Kidney tubule cell (primary cell): ENCODE data around the gene C18orf32.
"Not testable (repeated sequence)": the region's sequence is repeated elsewhere in the genome, so short reads cannot be mapped to it uniquely, and the experiment has no call there.

Experiments used
- DNase-seq: peaks from one replicate; pipeline ENCODE4 v3.0.0-alpha.2; 2018; ENCODE audit warnings: low spot score

Gene C18orf32

DNA sequence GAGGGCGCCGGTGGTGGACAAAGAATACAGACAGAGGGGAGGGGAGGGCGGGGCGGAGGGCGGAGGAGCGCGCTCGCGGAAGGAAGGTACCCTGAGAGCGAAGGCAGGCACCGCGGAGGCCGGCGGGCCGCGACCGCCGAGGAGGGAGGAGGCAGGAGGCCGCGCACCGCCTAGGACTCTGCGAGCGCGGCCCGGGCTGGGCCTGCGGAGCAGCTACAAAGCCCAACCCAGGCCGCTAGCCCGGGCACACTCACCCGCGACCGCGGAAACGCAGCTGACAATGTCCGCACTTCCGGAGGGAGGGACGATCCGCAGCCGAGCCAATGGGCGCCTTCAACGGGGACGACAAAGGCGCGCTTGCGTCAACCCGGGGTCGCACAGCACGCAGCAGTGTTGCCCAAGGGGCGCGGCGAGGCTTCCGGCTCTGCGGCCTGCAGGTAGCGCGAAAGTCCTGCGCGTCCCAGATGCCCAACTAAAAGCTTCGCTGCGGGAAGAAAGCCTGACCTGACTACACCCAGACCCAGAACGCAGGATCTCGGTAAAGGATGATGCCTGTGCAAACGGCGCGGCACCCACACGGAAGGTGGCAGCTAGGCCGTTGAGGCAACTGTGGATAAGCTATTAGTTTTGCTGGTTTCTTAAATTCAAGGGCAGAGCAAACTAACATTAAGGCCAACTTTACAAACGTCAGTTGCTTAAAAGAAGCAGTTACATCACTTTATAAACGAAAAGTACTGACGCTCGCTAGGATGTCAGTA lies at the start of gene C18orf32:
Gene C18orf32 (minus strand): TSS at position 282 of the 758 bp plus-strand sequence. CDS start 3,486 bp downstream, outside the sequence.
- peak; percentile 95 for DNase-seq

DNA sequence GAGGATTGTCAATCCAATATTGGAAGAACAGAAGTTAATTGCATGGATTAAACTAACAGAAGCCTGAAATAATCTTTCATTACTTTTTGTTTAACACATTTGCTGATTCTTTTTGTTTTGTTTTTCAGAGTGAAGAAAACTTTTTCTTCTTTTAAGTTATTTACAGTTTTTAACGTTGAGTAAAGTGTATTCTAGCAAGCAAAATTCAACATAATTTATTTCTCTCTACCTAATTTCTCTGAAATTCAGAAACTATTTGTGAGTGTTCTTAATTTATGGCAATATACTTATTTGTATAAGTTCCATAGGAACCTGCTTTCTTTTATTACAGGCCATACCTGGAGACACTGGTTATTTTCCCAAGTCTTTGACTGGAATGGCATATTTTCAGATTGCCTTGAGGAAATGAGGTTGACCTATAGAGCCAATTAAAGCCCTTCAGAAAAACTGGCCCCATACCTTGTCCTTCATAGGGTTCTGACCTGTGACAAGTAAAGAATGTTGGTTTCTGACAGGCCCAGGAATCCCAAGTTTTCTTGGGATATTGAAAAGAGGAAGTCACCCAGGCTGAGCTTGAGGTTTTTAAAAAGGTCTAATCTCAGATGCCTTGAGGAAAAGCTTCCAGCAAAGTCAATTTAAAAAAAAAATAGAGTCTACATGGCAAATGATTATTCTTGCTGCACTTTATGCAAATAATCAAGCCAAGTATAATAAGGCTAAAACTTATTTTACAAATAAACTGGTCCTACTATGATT lies 48.0 kb upstream of the C18orf32 start:
- no peak for DNase-seq

DNA sequence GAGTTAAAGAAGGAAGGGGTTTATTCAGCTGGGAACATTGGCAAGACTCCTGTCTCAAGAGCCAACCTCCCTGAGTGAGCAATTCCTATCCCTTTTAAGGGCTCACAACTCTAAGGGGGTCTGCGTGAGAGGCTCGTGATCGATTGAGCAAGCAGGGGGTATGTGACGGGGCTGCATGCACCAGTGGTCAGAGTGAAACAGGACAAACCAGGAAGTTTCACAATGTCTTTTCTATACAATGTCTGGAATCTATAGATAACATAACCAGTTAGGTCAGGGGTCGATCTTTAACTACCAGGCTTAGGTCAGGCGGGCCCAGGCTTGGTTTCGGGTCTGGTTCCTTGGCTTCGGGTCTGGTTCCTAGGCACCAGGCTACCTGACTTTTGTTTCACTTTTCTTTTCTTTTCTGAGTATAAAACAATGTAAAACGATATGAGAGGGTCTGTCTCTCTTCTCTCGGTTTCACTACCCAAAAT lies 44.7 kb upstream of the C18orf32 start:
- no peak for DNase-seq

DNA sequence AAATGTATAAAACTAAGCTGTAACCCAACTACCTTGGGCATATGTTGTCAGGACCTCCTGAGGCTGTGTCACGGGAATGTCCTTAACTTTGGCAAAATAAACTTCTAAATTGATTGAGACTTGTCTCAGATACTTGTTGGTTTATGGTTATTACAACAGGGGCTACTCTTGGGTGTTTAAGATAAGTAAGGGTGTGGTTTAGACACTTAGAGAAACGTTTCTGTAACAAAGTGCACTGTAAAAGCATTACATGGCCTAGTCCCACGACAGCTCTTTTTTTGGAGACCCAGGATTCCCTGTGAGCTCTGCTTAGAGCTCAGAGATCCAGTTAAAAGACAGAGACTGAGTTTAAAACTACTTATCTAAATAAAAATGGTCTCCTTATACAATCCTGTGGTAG lies 42.6 kb upstream of the C18orf32 start:
- no peak for DNase-seq

DNA sequence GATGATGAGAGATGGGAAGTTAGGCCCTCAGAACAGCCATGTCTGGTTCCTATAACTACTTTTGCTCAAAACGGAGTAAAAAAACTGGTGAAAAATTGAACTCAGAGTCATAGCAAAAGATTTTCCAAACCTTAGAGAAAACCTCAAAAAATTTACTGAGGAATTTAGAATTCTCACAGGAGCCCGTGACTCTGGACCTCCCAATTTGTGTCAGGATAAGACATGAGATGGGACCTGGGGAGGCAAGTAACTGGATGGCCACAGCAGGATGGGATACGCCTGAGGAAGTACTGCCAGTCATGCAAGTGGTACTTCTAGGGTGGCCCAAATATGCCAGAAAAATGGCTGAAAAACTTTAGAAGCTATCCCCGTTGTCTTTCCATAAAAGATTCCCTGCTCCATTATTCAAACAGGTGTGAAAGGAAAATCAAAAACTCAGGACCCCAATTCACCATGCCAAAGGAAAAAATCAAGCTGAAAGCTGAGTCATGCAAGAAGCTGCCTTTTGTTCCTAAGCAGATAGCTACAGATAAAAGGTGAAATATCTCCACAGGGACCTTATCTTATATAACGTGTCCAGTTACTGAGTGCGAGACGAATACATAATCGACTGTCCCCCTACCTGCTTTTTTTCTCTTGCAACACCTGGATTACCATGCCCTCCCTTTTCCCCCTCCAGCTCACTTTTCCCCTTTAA lies 40.7 kb upstream of the C18orf32 start:
- DNase-seq: no peak

DNA sequence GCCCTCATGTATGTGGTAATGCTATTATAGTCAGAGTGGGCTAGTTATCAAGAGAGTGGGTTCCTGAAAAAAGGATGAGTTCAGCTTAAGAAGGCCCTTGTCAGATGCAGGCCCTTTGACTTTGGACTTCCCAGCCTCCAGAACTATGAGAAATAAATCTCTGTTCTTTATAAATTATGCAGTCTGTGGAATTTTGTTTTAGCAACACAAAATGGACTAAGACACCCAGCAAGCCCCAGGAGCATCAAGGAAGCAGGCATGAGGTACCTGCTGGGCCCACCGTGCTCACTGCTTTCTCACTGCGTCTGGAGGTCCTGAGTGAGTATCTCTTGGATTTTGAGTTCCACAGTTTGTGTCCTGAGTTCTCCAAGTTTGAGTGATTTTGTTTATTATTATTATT lies 38.9 kb upstream of the C18orf32 start:
- DNase-seq: no peak

DNA sequence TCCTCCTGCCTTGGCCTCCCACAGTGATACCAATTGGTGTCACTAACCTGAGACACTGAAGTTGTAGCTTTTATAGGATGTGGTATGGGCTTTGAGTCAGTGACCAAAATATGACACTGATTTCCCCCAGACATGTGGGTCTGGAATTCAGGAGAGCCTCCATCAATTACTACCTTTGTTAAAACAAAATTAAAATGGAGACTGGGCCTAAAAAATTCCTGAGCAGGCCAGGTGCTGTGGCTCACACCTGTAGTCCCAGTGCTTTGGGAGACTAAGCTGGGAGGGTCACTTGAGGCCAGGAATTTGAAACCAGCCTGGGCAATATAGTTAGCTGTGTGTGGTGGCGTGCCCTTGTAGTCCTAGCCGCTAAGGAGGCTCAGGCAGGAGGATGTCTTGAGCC lies 37.9 kb upstream of the C18orf32 start:
- no peak for DNase-seq

DNA sequence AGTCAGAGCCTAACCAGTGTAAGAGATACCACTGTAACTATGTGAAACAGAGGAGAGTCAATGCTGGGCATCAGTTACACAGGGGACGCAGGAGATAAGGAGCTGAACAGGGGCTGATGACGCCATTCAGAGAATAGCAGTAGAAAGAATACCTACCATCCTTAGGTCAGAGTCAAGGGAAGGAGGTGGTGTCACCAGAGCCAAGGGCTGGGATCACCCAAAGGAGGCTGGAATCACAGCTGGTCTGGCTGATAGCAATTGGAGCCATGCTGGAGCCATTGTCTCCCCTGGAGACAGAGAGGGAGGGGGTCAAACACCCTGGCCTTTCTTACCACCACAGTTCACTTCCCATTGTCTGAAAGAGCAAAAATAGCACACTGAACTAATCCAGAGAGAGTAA lies 37.3 kb upstream of the C18orf32 start:
- no peak for DNase-seq

DNA sequence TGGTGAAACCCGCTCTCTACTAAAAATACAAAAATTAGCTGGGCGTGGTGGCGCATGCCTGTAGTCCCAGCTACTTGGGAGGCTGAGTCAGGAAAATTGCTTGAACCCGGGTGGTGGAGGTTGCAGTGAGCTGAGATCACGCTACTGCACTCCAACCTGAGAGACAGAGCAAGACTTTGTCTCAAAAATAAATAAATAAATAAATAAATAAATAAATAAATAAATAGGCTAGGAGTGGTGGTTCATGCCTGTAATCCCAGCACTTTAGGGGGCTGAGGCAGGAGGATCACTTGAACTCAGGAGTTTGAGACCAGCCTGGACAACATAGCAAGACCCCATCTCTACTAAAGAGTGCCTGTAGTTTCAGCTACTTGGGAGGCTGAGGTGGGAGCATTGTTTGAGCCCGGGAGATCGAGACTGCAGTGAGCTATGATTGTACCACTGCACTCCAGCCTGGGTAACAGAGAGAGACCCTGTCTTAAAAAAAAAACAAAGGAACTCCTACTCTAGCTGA lies 36.6 kb upstream of the C18orf32 start:
- not testable (repeated sequence) for DNase-seq

DNA sequence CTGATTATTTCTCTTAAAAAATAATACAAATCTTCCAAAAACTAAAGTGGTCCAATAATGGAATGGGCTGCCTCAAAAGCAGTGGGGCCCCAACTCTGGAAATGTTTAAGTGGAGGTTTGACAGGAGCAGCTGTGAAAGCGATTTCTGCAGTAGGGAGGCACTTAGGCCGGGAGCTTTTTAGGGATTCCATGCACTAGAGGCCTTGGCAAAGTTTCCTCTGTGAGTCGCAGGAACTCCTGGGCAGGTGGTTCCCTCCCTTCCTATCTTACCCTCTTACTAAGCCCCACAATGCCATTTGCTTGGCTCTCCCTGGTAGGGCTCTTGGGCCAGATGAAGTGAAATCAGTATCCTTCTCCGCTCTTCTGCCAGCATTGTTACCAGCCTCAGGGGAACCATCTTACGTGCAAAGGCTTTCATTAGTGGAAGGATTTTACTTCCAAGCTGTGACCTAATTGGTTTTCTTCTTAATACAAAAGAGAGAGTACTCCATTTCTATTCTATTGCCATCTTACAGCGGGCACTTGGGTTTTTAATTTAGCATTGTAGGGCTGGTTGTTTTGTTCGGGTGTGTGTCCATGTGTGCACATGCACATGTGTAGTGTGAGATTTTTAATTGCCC lies 34.3 kb upstream of the C18orf32 start:
- no peak for DNase-seq

DNA sequence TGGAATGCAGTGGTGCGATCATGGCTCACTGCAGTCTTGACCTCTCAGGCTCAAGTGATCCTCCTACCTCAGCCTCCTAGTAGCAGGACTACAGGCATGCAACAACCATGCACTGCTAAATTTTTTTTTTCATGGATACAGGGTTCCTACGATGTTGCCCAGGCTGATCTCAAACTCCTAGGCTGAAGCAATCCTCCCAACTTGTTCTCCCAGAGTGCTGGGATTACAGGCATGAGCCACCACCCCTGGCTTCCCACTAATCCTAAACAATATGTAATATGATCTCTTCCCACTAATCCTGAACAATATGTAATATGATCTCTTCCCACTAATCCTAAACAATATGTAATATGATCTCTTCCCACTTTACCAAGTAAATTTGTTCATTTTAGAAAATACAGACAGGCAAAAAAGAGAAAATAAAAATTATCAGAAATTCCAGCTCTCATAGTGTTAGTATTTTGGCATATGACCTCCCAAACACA lies 33.7 kb upstream of the C18orf32 start:
- no peak for DNase-seq

DNA sequence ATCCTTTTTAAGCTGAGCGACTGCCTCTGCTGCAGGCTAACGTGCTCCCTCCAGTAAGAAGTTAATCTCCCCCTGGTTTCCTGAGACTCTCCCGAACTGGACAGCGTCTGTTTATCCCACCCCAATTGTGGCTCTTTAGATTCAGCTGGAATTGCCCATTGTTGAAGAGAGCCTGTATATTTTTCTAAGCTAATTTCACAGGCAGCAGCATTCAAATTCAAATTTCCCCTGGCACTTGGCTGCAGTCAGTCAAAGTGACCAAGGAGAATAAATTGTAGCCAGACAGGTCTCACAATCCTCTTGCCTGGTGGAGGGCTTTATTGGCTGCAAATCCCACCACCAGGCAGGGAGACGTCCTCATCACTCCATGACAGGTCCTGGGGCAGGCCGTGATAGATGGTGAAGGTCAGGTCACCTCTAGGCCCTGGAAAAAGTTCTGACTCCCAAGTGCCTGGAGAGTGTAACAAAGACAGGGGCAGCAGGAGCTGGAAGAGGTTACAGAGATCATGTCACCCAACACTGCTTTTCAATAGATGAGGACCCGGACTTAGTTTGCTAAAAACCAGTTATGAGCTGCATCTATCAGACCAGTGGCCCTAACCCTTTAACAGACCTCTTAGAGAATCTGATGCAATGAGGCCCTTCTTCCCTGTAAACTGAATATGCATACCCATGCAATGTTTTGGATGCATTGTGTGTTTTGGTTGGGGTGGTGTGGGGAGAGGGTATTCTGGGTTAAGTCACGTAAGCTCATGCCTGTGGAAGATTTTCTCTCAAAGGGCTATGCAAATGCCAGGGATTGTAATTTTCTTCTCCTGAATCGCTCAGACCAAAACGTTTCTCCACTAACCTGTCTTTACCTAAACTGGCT lies 32.3 kb upstream of the C18orf32 start:
- DNase-seq: no peak

DNA sequence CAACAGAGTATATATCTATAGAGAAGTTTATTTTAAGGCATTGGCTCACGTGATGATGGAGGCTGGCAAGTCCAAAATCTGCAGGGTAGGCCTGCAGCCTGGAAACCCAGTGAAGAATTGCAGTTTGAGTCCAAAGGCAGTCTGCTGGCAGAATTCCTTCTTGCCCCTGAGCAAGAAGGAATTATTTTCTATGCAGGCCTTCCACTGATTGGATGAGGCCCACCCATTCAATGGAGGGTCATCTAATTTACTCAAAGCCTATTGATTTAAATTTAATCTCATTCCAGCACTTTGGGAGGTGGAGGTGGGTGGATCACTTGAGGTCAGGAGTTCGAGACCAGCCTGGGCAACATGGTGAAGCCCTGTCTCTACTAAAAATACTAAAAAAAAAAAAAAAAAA lies 30.4 kb upstream of the C18orf32 start:
- DNase-seq: no peak

DNA sequence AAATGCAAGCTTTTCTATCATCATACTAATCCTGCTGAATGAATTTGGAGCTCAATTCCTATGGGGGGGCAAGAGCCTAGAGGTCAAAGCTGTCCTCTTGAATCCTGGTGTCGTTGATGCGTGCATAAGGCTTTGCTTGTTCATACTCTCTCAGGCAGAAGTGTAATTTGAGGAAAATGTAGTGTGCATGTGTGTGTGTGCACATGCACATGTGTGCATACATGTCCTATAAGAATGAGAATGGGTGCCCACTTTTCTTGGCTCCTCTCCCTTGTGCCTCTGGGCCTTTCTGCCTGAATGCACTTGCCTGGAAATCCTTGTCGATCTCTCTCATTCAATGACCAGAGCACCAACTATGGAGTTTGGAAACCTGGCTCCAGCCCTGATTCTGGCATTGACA lies 28.5 kb upstream of the C18orf32 start:
- no peak for DNase-seq

DNA sequence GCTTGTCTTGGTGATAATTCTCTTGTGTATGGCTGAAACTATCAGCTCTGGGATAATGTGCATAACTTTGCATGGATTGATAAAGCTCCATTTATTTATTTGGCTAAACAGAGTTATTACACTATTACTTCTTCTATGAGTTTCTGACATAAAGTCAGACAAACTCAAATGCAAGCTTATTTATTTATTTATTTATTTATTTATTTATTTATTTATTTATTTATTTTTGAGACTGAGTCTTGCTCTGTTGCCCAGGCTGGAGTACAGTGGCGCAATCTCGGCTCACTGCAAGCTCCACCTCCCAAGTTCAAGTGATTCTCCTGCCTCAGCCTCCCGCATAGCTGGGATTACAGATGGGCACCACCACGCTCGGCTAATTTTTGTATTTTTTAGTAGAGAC lies 28.0 kb upstream of the C18orf32 start:
- DNase-seq: not testable (repeated sequence)

DNA sequence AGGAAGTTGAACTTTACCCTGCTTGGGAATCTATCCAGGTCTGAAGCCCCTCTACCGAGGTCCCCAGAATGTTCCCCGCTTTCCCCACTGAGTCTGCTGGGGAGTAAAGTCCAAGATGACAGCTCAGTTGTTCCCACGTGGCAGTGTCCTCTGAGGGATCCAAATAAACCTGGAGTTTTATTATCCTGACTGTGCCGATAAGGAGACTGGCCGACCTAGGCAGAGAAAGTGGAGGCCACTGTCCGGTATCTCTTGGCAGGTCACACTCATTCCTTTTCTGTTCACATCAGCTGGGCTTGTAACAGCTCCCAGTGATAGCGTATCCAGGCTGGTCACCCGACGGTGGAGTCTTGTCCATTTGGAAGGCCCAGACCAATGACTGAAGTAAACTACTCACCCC lies 27.5 kb upstream of the C18orf32 start:
- DNase-seq: no peak

DNA sequence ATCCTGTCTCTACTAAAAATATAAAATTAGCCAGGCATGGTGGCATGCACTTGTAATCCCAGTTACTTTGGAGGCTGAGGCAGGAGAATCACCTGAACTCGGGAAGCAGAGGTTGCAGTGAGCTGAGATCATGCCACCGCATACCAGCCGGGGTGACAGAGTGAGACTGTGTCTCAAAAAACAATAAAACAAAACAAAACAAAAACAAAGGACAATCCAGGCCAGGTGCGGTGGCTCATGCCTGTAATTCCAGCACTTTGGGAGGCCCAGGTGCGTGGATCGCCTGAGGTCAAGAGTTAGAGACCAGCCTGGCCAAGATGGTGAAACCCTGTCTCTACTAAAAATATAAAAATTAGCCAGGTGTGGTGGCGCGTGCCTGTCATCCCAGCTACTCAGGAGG lies 25.8 kb upstream of the C18orf32 start:
- not testable (repeated sequence) for DNase-seq

DNA sequence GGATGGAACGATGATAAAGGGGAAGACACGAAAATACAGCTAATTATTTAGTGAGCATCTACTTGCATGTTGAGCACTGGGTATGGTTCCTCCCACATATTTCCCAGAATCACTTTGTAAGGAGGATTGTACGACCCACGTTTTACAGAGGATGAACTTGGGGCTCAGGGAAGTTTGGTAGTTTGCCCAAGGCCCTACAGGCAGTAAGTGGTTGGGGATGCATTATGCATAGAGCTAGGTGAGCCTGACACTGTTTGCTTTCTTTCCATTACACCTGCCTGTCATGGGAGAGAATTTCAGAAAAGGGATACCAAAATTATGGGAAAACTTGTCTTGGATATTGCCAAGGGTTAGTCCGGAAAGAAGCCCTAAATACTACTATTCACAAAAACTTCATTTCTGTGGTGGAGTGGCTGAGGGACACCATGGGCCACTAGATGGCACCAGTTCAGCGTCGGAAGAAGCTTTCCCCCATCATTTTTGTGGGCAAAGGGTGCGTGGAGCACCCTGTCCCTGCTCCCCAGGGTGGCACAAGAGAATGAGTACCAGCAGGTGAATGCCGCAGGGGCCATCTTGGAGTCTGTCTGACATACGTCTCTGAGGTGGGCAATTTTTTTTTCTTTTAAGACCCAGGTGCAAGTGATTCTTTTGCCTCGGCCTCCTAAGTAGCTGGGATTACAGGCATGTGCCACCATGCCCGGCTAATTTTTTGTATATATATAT lies 23.5 kb upstream of the C18orf32 start:
- peak; percentile 71 for DNase-seq

DNA sequence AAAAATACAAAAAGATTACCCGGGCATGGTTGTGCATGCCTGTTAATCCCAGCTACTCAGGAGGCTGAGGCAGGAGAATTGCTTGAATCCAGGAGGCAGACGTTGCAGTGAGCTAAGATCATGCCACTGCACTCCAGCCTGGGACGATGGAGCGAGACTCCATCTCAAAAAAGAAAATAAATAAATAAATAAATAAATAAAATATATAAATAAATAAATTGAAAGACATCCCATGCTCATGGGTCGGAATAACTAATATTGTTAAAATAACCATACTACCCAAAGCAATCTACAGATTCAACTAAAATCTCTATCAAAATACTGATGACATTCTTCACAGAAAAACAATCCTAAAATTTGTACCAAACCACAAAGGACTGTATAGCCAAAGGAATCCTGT lies 19.4 kb upstream of the C18orf32 start:
- DNase-seq: not testable (repeated sequence)

DNA sequence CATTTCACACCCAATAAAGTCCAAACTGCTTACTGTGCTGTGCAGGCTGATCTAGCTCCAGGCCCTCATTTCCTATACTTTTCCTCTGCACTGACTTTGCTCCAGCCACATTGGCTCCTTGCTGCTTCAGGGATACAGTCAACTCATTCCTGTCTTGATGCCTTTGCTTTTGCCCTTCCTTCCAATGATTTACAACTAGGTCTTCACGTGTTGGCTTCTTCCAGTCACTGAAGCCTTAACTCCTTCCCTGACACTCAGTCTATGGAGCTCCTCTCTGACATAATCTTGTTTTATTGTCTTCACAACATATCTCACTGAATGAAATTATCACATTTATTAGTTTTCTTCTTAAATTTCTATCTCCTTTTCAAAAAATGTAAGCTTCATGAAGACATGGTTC lies 16.9 kb upstream of the C18orf32 start:
- no peak for DNase-seq
